ENCODE measurements around the gene DNAH11.
"Not testable (repeated sequence)": the region's sequence is repeated elsewhere in the genome, so short reads cannot be mapped to it uniquely, and the experiment has no call there.

DNAH11 gene

DNA sequence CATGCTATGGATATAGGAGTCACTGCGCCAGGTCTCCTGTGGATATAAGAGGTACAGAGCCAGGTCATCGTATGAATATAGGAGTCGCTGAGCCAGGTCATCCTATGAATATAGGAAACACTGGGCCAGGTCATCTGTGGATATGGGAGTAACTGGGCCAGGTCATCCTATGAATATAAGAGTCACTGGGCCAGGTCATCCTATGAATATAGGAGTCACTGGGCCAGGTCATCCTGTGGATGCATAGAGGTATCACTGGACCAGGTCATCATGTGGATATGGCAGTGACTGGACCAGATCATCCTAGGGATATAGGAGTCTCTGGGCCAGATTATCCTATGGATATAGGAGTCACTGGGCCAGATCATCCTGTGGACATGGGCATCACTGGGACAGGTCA, 181.7 kb downstream of the DNAH11 start:
- DNase-seq, result no peak

DNA sequence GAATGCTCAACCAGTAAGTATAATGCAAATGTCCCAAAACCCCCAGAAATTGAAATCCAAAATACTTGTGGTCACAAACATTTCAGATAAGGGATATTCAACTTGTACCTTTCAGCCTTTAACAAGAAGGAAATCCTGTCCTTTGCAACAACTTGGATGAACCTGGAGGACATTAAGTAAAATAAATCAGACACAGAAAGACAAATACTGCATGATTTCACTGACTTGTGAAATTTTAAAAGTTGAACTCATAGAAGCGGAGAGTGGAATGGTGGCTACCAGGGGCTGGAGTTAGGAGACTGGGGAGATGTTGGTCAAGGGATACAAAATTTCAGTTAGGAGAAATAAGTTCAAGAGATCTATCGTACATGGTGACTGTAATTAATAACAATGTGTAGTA, 187.6 kb downstream of the DNAH11 start:
- no peak for DNase-seq

DNA sequence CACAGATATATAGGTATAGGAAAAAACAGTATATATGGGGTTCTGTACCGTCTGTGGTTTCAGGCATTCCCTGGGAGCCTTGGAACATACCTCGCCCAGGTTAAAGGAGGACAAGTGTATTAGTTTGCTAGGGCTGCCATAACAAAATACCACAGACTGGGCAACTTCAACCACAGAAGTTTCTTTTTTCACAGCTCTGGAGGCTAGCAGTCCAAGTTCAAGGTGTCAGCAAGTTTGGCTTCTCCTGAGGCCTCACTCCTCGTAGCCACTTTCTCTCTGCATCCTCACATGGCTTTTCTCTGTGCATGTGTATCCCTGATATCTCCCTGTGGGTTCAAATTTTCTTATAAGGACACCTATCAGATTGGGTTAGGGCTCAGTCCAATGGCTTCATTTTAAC, 189.1 kb downstream of the DNAH11 start:
- DNase-seq, result no peak

DNA sequence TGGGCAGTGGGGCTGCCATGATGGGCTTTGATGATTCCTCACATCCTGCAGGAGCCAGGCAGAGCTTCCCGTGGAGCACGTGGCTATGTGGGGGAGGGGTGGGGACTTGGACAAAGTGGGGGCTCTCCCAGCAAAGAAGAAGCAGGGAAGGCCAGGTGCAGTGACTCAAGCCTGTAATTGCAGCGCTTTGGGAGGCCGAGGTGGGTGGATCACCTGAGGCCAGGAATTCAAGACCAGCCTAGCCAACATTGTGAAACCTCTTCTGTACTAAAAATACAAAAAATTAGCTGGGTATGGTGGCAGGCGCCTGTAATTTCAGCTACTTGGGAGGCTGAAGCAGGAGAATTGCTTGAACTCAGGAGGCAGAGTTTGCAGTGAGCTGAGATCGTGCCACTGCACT, 190.1 kb downstream of the DNAH11 start:
- DNase-seq, result not testable (repeated sequence)

- no peak for DNase-seq
Observed at GRCh38 chr7:21733837-21734236, 191.0 kb downstream of the DNAH11 start.

- DNase-seq, result no peak
Observed at GRCh38 chr7:21743493-21743892, 200.7 kb downstream of the DNAH11 start.

GRCh38 chr7:21746949-21747348, 204.1 kb downstream of the DNAH11 start:
- no peak for DNase-seq

- DNase-seq, result no peak
Observed at GRCh38 chr7:21747806-21748205, 205.0 kb downstream of the DNAH11 start.

- DNase-seq, result no peak
Observed at GRCh38 chr7:21749378-21749777, 206.5 kb downstream of the DNAH11 start.

GRCh38 chr7:21753071-21753470, 210.2 kb downstream of the DNAH11 start:
- DNase-seq, result no peak

DNA sequence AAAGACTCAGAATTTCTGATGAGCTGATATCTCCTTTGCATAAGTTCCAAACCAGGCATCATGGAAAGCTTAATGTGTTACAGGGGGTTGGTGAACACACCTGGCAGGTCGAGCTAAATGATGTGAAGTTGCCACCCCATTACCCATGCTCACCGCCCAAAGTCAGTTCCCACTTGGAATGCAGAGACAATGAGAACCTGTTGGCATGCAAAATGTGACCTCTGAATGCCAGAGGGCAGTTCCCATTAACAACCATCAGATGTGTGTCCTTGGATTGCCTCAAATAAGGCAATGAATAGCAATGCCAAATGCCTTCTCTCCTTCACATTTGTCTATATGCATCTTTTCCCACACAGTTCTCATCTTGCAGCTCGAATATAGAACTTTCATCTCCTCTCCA, 212.1 kb downstream of the DNAH11 start:
- no peak for DNase-seq

DNA sequence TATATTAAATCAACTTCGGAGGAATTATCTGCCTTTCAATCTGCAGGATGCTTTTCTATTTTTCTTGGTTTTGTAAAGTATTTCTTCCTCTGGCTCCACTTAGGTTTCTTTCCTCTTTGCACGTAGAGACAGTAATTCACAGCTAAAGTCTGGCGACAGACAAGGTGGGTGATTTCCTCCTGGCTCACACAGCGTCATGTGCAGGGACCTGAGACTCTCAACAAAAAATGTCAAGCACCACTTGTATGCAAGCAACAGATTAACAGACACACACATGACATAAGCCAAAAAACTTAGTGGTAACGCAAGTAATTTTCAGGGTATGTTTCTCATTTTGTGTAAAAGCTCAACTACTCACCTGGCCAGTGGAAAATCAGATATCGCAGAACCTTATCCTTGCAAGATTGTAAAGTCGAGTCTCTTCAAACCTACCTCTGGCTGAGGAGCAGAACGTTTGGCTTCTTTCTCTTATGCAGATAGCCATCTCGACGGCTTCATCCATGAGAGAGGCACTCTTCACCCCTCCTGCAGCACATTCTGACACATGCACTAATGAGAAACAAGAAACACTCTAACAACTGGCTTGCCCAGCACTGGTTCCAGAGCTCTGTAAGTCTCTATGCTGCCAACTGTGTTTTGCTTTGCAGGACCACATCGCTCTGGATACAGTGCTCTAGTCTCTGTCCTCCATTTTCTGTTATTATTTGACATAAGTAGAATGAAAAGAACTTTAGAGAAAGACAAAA, 214.9 kb downstream of the DNAH11 start:
- no peak for DNase-seq

DNA sequence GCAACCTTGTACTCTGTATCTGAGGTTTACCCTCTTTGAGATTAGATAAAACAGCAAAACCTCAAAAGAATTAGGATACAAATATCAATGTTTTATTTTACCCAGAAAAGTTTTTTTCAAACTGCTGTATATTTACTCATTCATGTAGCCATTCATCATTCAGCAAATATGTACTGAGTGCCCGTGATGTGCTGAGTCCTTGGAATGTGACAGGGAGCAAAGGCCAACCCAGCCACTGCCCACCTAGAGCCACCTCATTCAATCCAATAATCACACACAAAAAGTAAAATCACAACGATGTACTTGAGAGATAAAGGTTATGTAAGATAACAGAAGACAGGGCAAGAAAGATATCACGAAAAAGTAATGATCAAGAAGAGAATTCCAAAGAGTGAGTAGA, 215.4 kb downstream of the DNAH11 start:
- DNase-seq, result no peak

GRCh38 chr7:21762469-21762868, 219.6 kb downstream of the DNAH11 start:
- no peak for DNase-seq

GRCh38 chr7:21763818-21764217, 221.0 kb downstream of the DNAH11 start:
- DNase-seq, result no peak

DNA sequence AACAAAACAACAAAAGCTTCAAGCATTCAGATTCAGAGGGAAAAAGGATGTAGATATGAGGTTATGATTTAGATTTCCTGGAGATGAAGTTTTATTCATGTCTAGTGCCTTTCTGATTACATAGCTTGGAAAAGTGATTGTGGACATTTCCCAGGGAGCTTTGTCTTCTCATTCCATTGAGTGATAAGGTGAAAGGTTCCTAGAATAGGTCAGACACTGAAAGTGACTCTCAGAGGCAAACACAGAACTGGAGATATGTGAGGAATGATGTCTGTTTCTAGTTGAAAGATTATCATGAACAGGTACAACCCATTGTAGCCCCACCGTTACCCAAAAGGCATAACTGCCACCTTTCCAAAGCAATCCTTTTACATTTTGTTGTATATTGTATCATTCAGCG, 223.4 kb downstream of the DNAH11 start:
- DNase-seq, result no peak

- peak; percentile 88 for DNase-seq
Observed at GRCh38 chr7:21767300-21767900, 224.6 kb downstream of the DNAH11 start.

DNA sequence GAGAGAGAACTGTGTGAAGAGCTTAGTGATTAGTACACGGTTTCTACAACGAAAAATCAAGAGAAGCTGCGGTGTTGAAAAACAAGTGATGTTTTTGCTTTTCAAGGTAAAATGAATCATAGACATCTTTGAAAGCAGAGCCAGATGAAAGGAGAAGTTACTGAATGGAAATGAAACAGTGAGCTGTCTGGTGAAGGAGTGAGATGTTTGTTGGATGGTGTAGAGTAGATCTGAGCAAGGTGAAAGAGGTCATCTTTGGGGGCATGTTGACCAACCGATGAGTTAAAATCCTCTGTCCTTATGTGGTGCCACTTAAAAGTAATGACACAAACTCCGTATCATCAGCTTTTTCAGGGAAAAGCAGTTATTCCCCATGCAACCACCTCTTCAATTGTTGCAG, 225.4 kb downstream of the DNAH11 start:
- DNase-seq, result no peak

- peak; percentile 16 for DNase-seq
Observed at GRCh38 chr7:21771266-21771665, 228.4 kb downstream of the DNAH11 start.

DNA sequence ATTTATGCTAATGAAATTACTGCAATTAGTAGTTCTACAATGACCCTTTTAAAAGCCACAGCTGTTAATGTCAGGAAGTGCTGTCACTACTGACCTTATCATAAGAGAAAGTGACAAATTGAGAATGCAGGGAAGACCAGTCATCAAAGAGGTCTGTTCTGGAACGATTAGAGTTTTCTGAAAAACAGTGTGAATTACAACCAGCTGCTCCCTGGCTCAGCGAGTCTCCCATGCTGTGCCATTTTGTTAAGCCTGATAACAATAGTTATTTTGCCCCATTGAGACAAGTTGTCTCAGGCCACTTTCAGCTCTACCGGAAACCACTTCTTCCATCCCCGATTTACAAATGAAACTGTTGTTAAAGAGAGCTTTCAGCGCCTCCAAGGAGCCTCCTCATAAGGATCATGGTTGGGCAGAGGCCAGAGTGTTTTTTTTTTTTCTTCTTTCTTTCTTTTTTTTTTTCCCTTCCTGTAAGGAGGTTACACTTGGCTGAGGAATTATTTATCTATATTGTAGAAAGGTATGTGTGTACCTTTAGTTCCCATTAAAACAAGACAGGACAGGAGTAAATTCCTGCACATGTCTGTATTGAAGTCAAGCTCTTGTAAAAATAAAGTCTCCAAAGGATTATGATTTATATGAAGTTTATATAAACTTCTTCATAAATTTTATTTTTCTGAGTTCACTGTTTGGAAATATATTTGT, 229.2 kb downstream of the DNAH11 start:
- peak; percentile 7 for DNase-seq

GRCh38 chr7:21773326-21773725, 230.5 kb downstream of the DNAH11 start:
- no peak for DNase-seq

DNA sequence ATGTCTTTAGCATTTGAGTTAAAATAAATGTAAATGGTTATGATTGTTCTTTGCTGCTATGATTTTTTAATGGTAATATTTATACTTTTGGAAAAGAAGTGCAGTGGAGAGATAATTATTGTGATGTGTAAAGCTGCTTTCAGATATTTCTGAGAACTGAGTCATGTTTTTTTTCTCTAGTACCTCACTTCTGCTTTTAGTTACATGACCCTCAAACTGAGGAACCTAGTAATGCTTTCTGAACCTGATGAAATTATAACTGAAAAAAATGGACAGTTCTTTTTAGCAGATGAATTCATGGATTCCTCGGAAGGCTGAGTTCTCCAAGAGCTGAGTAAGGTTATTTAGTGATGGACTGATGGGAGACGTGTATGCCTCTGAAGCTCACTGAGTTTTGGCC, 235.1 kb downstream of the DNAH11 start:
- no peak for DNase-seq

DNA sequence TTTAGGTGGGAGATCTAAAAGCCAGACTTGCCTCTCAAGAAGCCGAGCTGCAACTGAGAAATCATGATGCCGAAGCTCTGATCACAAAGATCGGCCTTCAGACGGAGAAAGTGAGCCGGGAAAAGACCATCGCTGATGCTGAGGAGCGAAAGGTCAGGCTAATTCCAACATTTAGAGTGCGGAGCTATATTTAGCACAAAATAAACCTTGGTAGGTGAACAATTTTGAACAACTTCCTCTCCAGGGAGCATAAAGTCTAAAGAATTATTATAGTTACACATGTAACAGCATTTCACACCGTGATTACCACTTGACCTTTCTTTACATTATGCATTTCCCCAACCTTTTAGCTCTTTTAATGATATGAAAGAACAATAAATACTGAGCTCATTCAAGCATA, 236.1 kb downstream of the DNAH11 start:
- DNase-seq, result no peak

- no peak for DNase-seq
Observed at GRCh38 chr7:21782996-21783395, 240.2 kb downstream of the DNAH11 start.

Measured in NCI-H1092 treated with DMSO at 0.1 percent for 48 hours (cell line).